Smooth muscle cell (in vitro differentiated cells): Measurements from ENCODE around the gene MALRD1. TPM values are rescaled to one million over a fixed set of nuclear protein-coding genes. Genes with fewer than 3 reads are reported as not detected.

Experiments used
- DNase-seq: peaks from one replicate; lab custom pipeline; 2025; ENCODE audit not compliant: unreplicated experiment; lab: John Stamatoyannopoulos, UW
- H2AFZ ChIP-seq: fragments of 200-600 bp; sonication (generic); 2 replicates; pipeline ENCODE4 v1.6.0; 2016; ENCODE audit warnings: antibody characterized with exemption, low read depth, mild to moderate bottlenecking
- H3F3A ChIP-seq: fragments of 200-600 bp; sonication (generic); 2 replicates; pipeline ENCODE4 v1.6.0; 2017; ENCODE audit warnings: antibody characterized with exemption, low read depth
- H3K27ac ChIP-seq: fragments of 200-600 bp; sonication (generic); 2 replicates; pipeline ENCODE4 v1.5.1; 2016; ENCODE audit warnings: low read depth, mild to moderate bottlenecking
- H3K27me3 ChIP-seq: fragments of 200-600 bp; sonication (generic); 2 replicates; pipeline ENCODE4 v1.6.1; 2016; ENCODE audit warnings: low read depth, mild to moderate bottlenecking
- H3K36me3 ChIP-seq: fragments of 200-600 bp; sonication (generic); 2 replicates; pipeline ENCODE4 v1.5.1; 2016; ENCODE audit warnings: low read depth
- H3K4me1 ChIP-seq: fragments of 200-600 bp; sonication (generic); 2 replicates; pipeline ENCODE4 v1.5.1; 2016; ENCODE audit warnings: low read depth
- H3K4me2 ChIP-seq: fragments of 200-600 bp; sonication (generic); 2 replicates; pipeline ENCODE4 v1.6.0; 2016; ENCODE audit warnings: mild to moderate bottlenecking
- H3K4me3 ChIP-seq: fragments of 200-600 bp; sonication (generic); 2 replicates; pipeline ENCODE4 v1.5.1; 2016; ENCODE audit warnings: mild to moderate bottlenecking
- H3K79me2 ChIP-seq: fragments of 200-600 bp; sonication (generic); 2 replicates; pipeline ENCODE4 v1.6.0; 2016; ENCODE audit warnings: low read depth, mild to moderate bottlenecking
- H3K9ac ChIP-seq: fragments of 200-600 bp; sonication (generic); 2 replicates; pipeline ENCODE4 v1.6.0; 2016; ENCODE audit warnings: low read depth
- H3K9me3 ChIP-seq: fragments of 200-600 bp; sonication (generic); replicated peaks from 2 replicates; pipeline ENCODE4 v1.5.1; 2016; ENCODE audit warnings: low read depth
- H4K20me1 ChIP-seq: fragments of 200-600 bp; sonication (generic); 2 replicates; pipeline ENCODE4 v1.6.0; 2016; ENCODE audit warnings: low read depth
- WGBS: methylation state at CpG from one replicate; pipeline ENCODE4 v1.1.7; 2016; ENCODE audit warnings: low lambda C conversion rate; 5-methylcytosine and 5-hydroxymethylcytosine counted together
- polyA plus RNA-seq: library from polyadenylated mRNA; unstranded; fragments of >200 nt; fragmentation: Nextera tagmentation; extraction: Ambion mirVana; gene quantifications from 2 replicates; pipeline ENCODE4 v1.2.1, GENCODE V29; 2016
- total RNA-seq: library from RNA; depleted of rRNA; stranded (reverse); fragments of >200 nt; gene quantifications from 2 replicates; pipeline ENCODE4 v1.2.3, GENCODE V29; 2014
- TF ChIP-seq, protein P1 (sequence below): fragments of 200-600 bp; sonication (generic); IDR thresholded peaks from 2 replicates; pipeline ENCODE4 v1.5.1; 2017; ENCODE audit warnings: borderline replicate concordance, mild to moderate bottlenecking, antibody characterized with exemption; ENCODE audit not compliant: insufficient read depth, poor library complexity, severe bottlenecking

MALRD1 gene
- total and polyA plus RNA-seq, 2 experiments from 2014 or later = 1.9 TPM; not detected in 1

DNA sequence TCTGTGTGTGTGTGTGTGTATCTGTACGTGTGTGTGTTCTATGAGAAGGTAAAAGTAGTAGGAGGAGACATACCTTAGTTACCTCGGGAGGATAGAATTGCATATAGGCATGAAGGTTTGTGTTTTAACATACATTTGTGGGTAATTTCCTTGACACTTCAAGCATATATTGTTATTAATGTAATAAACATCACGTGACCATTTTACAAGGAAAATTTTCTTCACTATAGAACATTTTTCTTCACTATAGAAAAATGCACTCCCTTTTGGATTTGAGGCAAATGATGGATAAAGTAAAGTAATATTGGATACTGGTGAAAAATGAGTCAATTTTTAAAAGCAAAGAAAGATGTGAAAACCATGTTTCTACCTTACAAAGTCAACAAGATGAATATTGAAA, 640.6 kb downstream of the MALRD1 start:
- H3K4me2 ChIP-seq = no peak overlapping the region
- TF ChIP-seq, protein P1, sequence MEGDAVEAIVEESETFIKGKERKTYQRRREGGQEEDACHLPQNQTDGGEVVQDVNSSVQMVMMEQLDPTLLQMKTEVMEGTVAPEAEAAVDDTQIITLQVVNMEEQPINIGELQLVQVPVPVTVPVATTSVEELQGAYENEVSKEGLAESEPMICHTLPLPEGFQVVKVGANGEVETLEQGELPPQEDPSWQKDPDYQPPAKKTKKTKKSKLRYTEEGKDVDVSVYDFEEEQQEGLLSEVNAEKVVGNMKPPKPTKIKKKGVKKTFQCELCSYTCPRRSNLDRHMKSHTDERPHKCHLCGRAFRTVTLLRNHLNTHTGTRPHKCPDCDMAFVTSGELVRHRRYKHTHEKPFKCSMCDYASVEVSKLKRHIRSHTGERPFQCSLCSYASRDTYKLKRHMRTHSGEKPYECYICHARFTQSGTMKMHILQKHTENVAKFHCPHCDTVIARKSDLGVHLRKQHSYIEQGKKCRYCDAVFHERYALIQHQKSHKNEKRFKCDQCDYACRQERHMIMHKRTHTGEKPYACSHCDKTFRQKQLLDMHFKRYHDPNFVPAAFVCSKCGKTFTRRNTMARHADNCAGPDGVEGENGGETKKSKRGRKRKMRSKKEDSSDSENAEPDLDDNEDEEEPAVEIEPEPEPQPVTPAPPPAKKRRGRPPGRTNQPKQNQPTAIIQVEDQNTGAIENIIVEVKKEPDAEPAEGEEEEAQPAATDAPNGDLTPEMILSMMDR = no peak
- no peaks in the 10 kb centered on the region for H3K36me3 ChIP-seq
- no peak for DNase-seq
- H3K4me3 ChIP-seq = no peak overlapping the region
- H4K20me1 ChIP-seq = no peaks in the 10 kb centered on the region
- H3K9ac ChIP-seq = no peak overlapping the region
- no peaks in the 10 kb centered on the region for H3K79me2 ChIP-seq
- no peaks in the 10 kb centered on the region for H3K27me3 ChIP-seq
- H3F3A ChIP-seq = no peaks in the 10 kb centered on the region
- H3K9me3 ChIP-seq = no peaks in the 10 kb centered on the region
- WGBS = 85% methylated on average over 3 of the region's 3 CpGs
- no peak overlapping the region for H3K27ac ChIP-seq
- no peak overlapping the region for H2AFZ ChIP-seq
- no peaks in the 10 kb centered on the region for H3K4me1 ChIP-seq

DNA sequence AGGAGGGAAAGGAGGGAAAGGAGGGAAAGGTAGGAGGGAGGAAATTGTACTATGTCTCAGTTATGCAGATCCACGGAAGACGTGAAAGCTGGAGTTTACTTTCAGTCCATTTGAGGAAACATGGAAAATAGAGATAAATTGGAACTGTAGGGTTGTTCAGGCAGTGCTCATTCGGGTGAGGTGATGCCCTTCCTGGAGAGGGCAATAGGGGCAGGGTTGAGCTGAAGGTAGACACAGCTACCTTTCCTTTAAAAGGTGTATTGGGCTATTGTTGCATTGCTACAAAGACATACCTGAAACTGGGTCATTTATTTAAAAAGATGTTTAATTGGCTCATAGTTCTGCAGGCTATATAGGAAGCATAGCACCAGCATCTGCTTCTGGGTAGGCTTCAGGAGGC, 650.7 kb downstream of the MALRD1 start:
- H3K36me3 ChIP-seq = no peaks in the 10 kb centered on the region
- 87% methylated on average over 3 of the region's 3 CpGs for WGBS
- TF ChIP-seq, protein P1 = no peak
- no peak overlapping the region for H3K9ac ChIP-seq
- no peak for DNase-seq
- no peaks in the 10 kb centered on the region for H4K20me1 ChIP-seq
- no peaks in the 10 kb centered on the region for H3K27me3 ChIP-seq
- no peaks in the 10 kb centered on the region for H3F3A ChIP-seq
- H3K9me3 ChIP-seq = no peaks in the 10 kb centered on the region
- H3K4me3 ChIP-seq = no peak overlapping the region
- H3K4me2 ChIP-seq = no peak overlapping the region
- no peak overlapping the region for H3K27ac ChIP-seq
- no peaks in the 10 kb centered on the region for H3K79me2 ChIP-seq
- H3K4me1 ChIP-seq = no peaks in the 10 kb centered on the region
- no peak overlapping the region for H2AFZ ChIP-seq

DNA sequence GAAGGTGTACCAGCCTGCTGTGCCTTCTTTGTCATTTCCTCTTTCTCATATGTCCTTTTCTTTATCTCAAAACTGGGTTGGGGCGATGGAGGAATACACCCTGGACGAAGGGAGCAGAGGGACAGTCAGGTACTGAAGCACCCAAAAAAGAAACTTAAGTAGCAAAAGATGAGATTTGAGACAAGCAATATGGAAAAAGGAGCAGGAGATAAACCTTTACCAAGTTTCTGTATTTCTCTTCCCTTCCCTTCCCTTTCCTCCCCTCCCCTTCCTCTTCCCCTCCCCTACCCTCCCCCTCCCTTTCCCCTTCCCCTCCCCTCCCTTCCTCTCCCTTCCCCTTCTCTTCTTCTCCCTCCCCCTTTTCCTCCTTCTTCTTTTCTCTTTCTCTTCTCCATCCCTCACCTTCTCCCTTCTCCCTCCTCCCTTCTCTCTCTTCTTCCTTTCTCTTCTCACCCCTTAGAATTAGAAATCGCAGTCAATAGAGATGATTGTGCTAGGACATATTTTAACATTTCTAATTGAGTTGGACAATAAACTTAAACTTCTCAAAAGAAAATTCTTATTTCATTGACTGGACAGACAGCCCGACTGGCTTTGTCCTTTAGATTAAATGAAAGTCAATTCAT, 652.9 kb downstream of the MALRD1 start:
- no peak overlapping the region for H3K4me2 ChIP-seq
- no peak overlapping the region for H3K9ac ChIP-seq
- no peaks in the 10 kb centered on the region for H3K9me3 ChIP-seq
- no peak overlapping the region for H3K27ac ChIP-seq
- no peaks in the 10 kb centered on the region for H3K4me1 ChIP-seq
- H2AFZ ChIP-seq = no peak overlapping the region
- no peaks in the 10 kb centered on the region for H3F3A ChIP-seq
- DNase-seq = no peak
- 92% methylated on average over 4 of the region's 4 CpGs for WGBS
- no peak overlapping the region for H3K4me3 ChIP-seq
- H3K27me3 ChIP-seq = no peaks in the 10 kb centered on the region
- no peaks in the 10 kb centered on the region for H4K20me1 ChIP-seq
- no peaks in the 10 kb centered on the region for H3K36me3 ChIP-seq
- TF ChIP-seq, protein P1 = no peak
- no peaks in the 10 kb centered on the region for H3K79me2 ChIP-seq

DNA sequence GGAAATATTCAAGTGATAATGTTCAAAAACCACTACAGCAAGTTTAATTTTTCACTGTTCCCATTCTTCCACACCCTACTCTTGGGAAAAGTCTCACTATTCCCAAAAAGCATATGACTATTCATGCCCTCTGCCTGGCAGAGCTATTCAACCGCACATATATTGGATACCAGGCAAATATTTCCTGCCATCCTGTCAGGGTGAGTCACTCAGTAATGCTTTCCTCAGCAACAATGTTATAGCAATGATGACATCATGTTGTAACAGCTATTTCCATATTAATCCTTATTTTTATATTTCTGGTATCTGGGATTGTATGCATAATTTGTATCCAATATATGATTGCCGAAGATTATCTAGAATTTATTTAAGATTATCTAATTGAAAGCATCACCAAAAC, 653.6 kb downstream of the MALRD1 start:
- H3K79me2 ChIP-seq = no peaks in the 10 kb centered on the region
- TF ChIP-seq, protein P1 = no peak
- H3K36me3 ChIP-seq = no peaks in the 10 kb centered on the region
- H3K9ac ChIP-seq = no peak overlapping the region
- no peak overlapping the region for H2AFZ ChIP-seq
- no peaks in the 10 kb centered on the region for H3K4me1 ChIP-seq
- 81% methylated on average over 2 of the region's 2 CpGs for WGBS
- H3K27me3 ChIP-seq = no peaks in the 10 kb centered on the region
- no peak overlapping the region for H3K4me2 ChIP-seq
- H3F3A ChIP-seq = no peaks in the 10 kb centered on the region
- no peaks in the 10 kb centered on the region for H4K20me1 ChIP-seq
- no peak overlapping the region for H3K4me3 ChIP-seq
- H3K27ac ChIP-seq = no peak overlapping the region
- DNase-seq = no peak
- no peaks in the 10 kb centered on the region for H3K9me3 ChIP-seq
